ENCODE data around the gene PDZRN3. TPM values are rescaled to one million over a fixed set of nuclear protein-coding genes. Genes with fewer than 3 reads are reported as not detected.

The PDZRN3 gene
- total and polyA plus RNA-seq, 2 donors (not counting 3 experiments of a cell fraction or from before 2014, with no cell fraction given) = not detected

DNA sequence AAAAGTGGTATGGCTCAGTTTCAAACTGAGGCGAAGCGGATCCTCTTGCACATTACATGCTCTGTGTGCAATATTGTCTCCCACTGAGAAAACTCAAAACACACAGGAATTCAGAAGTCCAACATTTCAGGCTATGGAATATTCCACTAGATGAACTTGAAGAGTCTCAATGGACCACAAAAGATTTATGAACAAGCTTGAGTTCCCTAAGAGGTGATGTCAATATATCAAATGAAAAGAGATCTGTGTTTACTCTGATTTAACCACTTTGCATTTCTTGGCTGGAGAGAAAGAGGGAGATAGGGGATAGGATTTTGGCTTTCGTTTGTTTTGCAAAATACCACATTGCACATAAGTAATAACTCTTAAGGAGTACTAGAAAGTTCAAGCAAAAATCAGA is 20.3 kb downstream of the PDZRN3 start:
- intact Hi-C loops (cut with micrococcal nuclease) = no loop called here
- ChIA-PET CTCF (no interaction called here), POLR2A (no interaction called here)
- no TSS peak for BruUV-seq (replicated peaks)
- no peaks in the 10 kb centered on the region for H3K4me1 ChIP-seq (ENCODE audit: control insufficient read depth, extremely low read depth, insufficient read depth, low read length)
- H3K27me3 ChIP-seq (ENCODE audit: control insufficient read depth in 2 of 2, insufficient read depth in 2 of 2, low read length in 2 of 2) = no peaks in the 10 kb centered on the region
- no peaks in the 10 kb centered on the region for H3K9me3 ChIP-seq (replicated peaks; ENCODE audit: control insufficient read depth, insufficient read depth, low read length)
- FAIRE-seq (no peak), DNase-seq (ENCODE audit: low read depth, low spot score) (no peak)
- no peaks in the 10 kb centered on the region for H3K9me1 ChIP-seq (replicated peaks; ENCODE audit: control insufficient read depth, extremely low read depth, insufficient read depth, low read length)
- no peaks in the 10 kb centered on the region for H3K79me2 ChIP-seq (ENCODE audit: control insufficient read depth, insufficient read depth, low read length)
- no peak overlapping the region for H3K27ac ChIP-seq (ENCODE audit: insufficient read depth, low read depth, low read length)
- TF ChIP-seq, protein P1, sequence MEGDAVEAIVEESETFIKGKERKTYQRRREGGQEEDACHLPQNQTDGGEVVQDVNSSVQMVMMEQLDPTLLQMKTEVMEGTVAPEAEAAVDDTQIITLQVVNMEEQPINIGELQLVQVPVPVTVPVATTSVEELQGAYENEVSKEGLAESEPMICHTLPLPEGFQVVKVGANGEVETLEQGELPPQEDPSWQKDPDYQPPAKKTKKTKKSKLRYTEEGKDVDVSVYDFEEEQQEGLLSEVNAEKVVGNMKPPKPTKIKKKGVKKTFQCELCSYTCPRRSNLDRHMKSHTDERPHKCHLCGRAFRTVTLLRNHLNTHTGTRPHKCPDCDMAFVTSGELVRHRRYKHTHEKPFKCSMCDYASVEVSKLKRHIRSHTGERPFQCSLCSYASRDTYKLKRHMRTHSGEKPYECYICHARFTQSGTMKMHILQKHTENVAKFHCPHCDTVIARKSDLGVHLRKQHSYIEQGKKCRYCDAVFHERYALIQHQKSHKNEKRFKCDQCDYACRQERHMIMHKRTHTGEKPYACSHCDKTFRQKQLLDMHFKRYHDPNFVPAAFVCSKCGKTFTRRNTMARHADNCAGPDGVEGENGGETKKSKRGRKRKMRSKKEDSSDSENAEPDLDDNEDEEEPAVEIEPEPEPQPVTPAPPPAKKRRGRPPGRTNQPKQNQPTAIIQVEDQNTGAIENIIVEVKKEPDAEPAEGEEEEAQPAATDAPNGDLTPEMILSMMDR (IDR thresholded peaks at IDR 0.05; ENCODE audit: extremely low read depth in 1 of 2, insufficient read depth in 1 of 2, low read depth in 1 of 2, low read length in 2 of 2) = no peak
- TF ChIP-seq, protein P2, sequence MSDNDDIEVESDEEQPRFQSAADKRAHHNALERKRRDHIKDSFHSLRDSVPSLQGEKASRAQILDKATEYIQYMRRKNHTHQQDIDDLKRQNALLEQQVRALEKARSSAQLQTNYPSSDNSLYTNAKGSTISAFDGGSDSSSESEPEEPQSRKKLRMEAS (IDR thresholded peaks at IDR 0.05; ENCODE audit: insufficient read depth, insufficient read length) = no peak
- TF ChIP-seq FOS (IDR thresholded peaks at IDR 0.05; ENCODE audit: borderline replicate concordance, insufficient read depth, low read length) (no peak), GATA2 (IDR thresholded peaks at IDR 0.05; ENCODE audit: insufficient read depth, insufficient read length, low read depth, low read length) (no peak), JUN (IDR thresholded peaks at IDR 0.05; ENCODE audit: borderline replicate concordance, insufficient read depth, insufficient read length, low read depth) (no peak), POLR2AphosphoS5 (IDR thresholded peaks at IDR 0.05; ENCODE audit: insufficient read depth, low read depth, low read length) (no peak), MYC (IDR thresholded peaks at IDR 0.05; ENCODE audit: low read depth, low read length) (no peak), EZH2 (IDR thresholded peaks at IDR 0.05; ENCODE audit: borderline replicate concordance, low read depth, low read length, severe bottlenecking) (no peak), POLR2A (IDR thresholded peaks at IDR 0.05; ENCODE audit: low read depth, low read length) (no peak)
- H4K20me1 ChIP-seq (replicated peaks; ENCODE audit: control insufficient read depth, extremely low read depth, insufficient read depth, low read length) = no peaks in the 10 kb centered on the region
- H2AFZ ChIP-seq (ENCODE audit: low read depth, low read length) = no peak overlapping the region
- no peak overlapping the region for H3K9ac ChIP-seq (replicated peaks; ENCODE audit: extremely low read depth, insufficient read depth, low read length)
- H3K36me3 ChIP-seq (ENCODE audit: control insufficient read depth in 2 of 2, extremely low read depth in 1 of 2, insufficient read depth in 2 of 2, low read length in 2 of 2) = no peaks in the 10 kb centered on the region
- H3K4me3 ChIP-seq (replicated peaks in 1 of 3; ENCODE audit: insufficient read depth in 1 of 3, low read depth in 1 of 3, low read length in 3 of 3) = no peak overlapping the region
- dilution Hi-C loops (cut with MboI; ENCODE audit: extremely low pct_ligation_motif_present, low sequenced_read_pairs) = no loop called here
- H3K4me2 ChIP-seq (ENCODE audit: insufficient read depth, low read length) = no peak overlapping the region
